ENCODE measurements around the gene SIAE. TPM values are rescaled to one million over a fixed set of nuclear protein-coding genes. Genes with fewer than 3 reads are reported as not detected.

The SIAE gene
- total and polyA plus RNA-seq, 10 donors, result 4.7 to 15.3 (median 10.7) TPM

DNA sequence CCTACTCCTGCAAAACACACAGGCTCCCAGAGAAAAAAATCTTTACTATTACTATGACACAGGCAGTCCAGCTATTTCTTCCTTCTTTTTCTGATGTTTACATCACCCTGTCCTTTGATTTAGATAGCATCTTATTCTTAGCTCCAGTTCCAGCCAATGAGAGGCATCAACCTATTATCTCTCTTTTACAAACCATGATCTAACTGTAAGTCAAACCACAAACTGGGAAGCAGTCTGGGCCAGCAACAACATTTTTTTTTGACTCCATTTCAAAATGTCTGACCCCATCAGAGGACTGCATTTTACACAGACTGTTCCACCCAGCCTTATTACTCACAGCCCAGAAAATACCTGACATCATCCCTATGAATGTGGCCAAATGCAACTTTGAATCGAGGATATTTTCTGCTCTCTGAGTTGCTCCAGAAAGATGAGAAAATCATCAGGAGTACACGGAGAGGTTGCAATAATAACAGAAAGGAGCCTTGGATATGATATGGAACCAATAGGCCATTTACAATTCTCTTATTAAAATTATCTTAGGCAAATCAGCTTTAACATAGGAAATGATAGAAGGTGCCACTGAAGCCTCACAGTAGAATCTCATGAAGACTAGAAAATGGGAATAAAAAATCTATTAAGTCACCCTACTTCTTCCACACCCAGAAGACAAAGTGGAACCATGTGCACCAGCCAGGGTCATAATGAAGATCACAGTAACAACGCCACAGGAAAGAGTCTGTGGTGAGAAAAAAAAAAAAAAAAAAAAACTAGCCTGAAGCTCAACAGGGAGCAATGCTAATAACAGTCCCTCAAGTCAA is 29.7 kb downstream of the SIAE start:
- 41 to 51% (median 45%) methylated on average over 3 of the region's 3 CpGs for WGBS, 5 donors

GRCh38 chr11:124643042-124643604 is 30.4 kb downstream of the SIAE start:
- Histone ChIP-seq H3K4me3 (no peak overlapping the region), H3K36me3 (peaks cover 0 to 24% (median 8%) of the 10 kb centered on the region in 6 donors), H3K9me3 (no peaks in the 10 kb centered on the region), H3K27ac (no peak overlapping the region), H3K4me1 (peaks cover 0 to 18% (median 6%) of the 10 kb centered on the region in 6 donors), H3K27me3 (replicated peaks in 1 of 7) (no peaks in the 10 kb centered on the region)
- WGBS, 5 donors, result 83 to 90% (median 87%) methylated on average over 10 of the region's 10 CpGs
- TF ChIP-seq POLR2A (IDR thresholded peaks at IDR 0.05) (no peak), CTCF (IDR thresholded peaks at IDR 0.05 in 8 of 11, conservative IDR thresholded peaks at IDR 0.05 in 3 of 11) (no peak), POLR2AphosphoS5 (IDR thresholded peaks at IDR 0.05) (no peak)
- intact Hi-C loops (cut with DNase I; ENCODE audit: low total_unique reads), result no loop called here
- DNase-seq, result no peak

More for the DNA sequence above, 29.7 kb downstream of the SIAE start:
- Histone ChIP-seq H3K36me3 (peaks cover 0 to 17% (median 7%) of the 10 kb centered on the region in 6 donors), H3K9me3 (no peaks in the 10 kb centered on the region), H3K27me3 (replicated peaks in 1 of 7) (no peaks in the 10 kb centered on the region), H3K4me1 (peaks cover 0 to 18% (median 6%) of the 10 kb centered on the region in 6 donors), H3K27ac (no peak overlapping the region), H3K4me3 (no peak overlapping the region)
- intact Hi-C loops (cut with DNase I; ENCODE audit: low total_unique reads), result no loop called here
- TF ChIP-seq POLR2A (IDR thresholded peaks at IDR 0.05) (no peak), CTCF (IDR thresholded peaks at IDR 0.05 in 8 of 11, conservative IDR thresholded peaks at IDR 0.05 in 3 of 11) (no peak), POLR2AphosphoS5 (IDR thresholded peaks at IDR 0.05) (no peak)
- no peak for DNase-seq

DNA sequence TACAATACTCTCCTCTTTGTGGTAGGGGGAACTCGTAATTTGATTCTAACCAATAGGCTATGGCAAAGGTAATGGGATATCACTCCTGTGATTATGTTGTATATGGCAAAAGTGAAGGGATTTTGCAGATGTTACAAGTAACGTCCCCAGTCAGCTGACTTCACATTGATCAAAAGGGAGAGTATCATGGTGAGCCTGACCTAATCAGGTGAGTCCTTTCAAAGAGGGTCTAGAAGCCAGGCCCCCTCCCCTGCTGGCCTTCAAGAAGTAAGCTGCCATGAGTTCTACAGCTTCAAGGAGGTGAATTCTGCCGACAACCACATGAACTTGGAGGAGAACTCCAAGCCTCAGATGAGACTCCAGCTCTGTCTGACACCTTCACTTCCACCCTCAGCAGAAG is 30.9 kb downstream of the SIAE start:
- no peak for DNase-seq
- no peak overlapping the region for H3K4me3 ChIP-seq
- peaks cover 0 to 18% (median 6%) of the 10 kb centered on the region in 6 donors for H3K4me1 ChIP-seq
- WGBS, 5 donors, result 91 to 94% (median 93%) methylated on average over 3 of the region's 3 CpGs
- intact Hi-C loops (cut with DNase I; ENCODE audit: low total_unique reads), result no loop called here
- no peaks in the 10 kb centered on the region for H3K27me3 ChIP-seq (replicated peaks in 1 of 7)
- TF ChIP-seq CTCF (IDR thresholded peaks at IDR 0.05 in 8 of 11, conservative IDR thresholded peaks at IDR 0.05 in 3 of 11) (no peak), POLR2AphosphoS5 (IDR thresholded peaks at IDR 0.05) (no peak), POLR2A (IDR thresholded peaks at IDR 0.05) (no peak)
- H3K27ac ChIP-seq, result no peak overlapping the region
- no peaks in the 10 kb centered on the region for H3K9me3 ChIP-seq
- peaks cover 0 to 27% (median 12%) of the 10 kb centered on the region in 6 donors for H3K36me3 ChIP-seq

GRCh38 chr11:124640666-124641065 is 32.9 kb downstream of the SIAE start:
- Histone ChIP-seq H3K9me3 (no peaks in the 10 kb centered on the region), H3K36me3 (peaks cover 0 to 44% (median 31%) of the 10 kb centered on the region in 6 donors), H3K4me3 (no peak overlapping the region), H3K27ac (no peak overlapping the region), H3K27me3 (replicated peaks in 1 of 7) (no peaks in the 10 kb centered on the region), H3K4me1 (peaks cover 0 to 8% (median 6%) of the 10 kb centered on the region in 6 donors)
- 89 to 99% (median 93%) methylated on average over 5 of the region's 5 CpGs for WGBS, 5 donors
- no peak for DNase-seq
- intact Hi-C loops (cut with DNase I; ENCODE audit: low total_unique reads), result no loop called here
- no peak for TF ChIP-seq POLR2A (IDR thresholded peaks at IDR 0.05)
- TF ChIP-seq CTCF (IDR thresholded peaks at IDR 0.05 in 8 of 11, conservative IDR thresholded peaks at IDR 0.05 in 3 of 11), result no peak
- no peak for TF ChIP-seq POLR2AphosphoS5 (IDR thresholded peaks at IDR 0.05)

All from spleen (tissue), 11 donors.